HEK293 (cell line): ENCODE results near the gene TXN2.

Experiments used
- CTCF ChIA-PET: fragments of 350-600 bp; formaldehyde crosslinking; extraction: SDS; loops from one replicate; lab custom pipeline; 2021; ENCODE audit warnings: antibody characterized with exemption; lab: Yijun Ruan, JAX
- POLR2A ChIA-PET: fragments of 300-600 bp; formaldehyde crosslinking; extraction: SDS; loops from one replicate; lab custom pipeline; 2020; ENCODE audit warnings: antibody characterized with exemption, inconsistent platforms; lab: Yijun Ruan, JAX
- H3K27ac ChIP-seq: fragments of 200-500 bp; sonication (Bioruptor generic); 2 replicates; pipeline ENCODE4 v1.5.1; 2014; ENCODE audit warnings: low read depth, low read length, control low read depth, inconsistent platforms; ENCODE audit errors: extremely low read depth
- H3K36me3 ChIP-seq, 2 experiments: fragments of 200-500 bp in 1 of 2; sonication (Bioruptor generic) in 1 of 2; 1 replicate in 1 of 2; 2 replicates in 1 of 2; pipeline ENCODE4 v1.5.1; 2014 to 2017; ENCODE audit warnings: inconsistent platforms in 2 of 2, low read length in 2 of 2; ENCODE audit not compliant: control insufficient read depth in 2 of 2, insufficient read depth in 1 of 2
- H3K4me1 ChIP-seq: fragments of 200-500 bp; sonication (Bioruptor generic); 2 replicates; pipeline ENCODE4 v1.5.1; 2014; ENCODE audit warnings: mild to moderate bottlenecking, low read length, inconsistent platforms; ENCODE audit not compliant: control insufficient read depth, insufficient read depth
- H3K4me3 ChIP-seq: 2 replicates; pipeline ENCODE4 v1.5.1; 2011; ENCODE audit warnings: low read depth, mild to moderate bottlenecking, control low read depth, low read length, moderate library complexity
- H3K9me3 ChIP-seq: fragments of 200-500 bp; sonication (Bioruptor generic); 2 replicates; pipeline ENCODE4 v1.5.1; 2014; ENCODE audit warnings: low read depth, low read length, inconsistent platforms; ENCODE audit not compliant: control insufficient read depth, insufficient read depth
- GLIS2 ChIP-seq: fragments of 450-650 bp; formaldehyde crosslinking; IDR thresholded peaks from 2 replicates; pipeline ENCODE4 v1.5.1; 2016; ENCODE audit warnings: missing biosample characterization, missing genetic modification characterization
- INSM2 ChIP-seq: fragments of 450-650 bp; formaldehyde crosslinking; IDR thresholded peaks from 2 replicates; pipeline ENCODE4 v1.5.1; 2016; ENCODE audit warnings: missing biosample characterization, missing genetic modification characterization
- KLF10 ChIP-seq: fragments of 450-650 bp; IDR thresholded peaks from 2 replicates; pipeline ENCODE4 v1.5.1; 2018; ENCODE audit warnings: missing biosample characterization, mild to moderate bottlenecking, missing genetic modification characterization
- KLF9 ChIP-seq: fragments of 450-650 bp; formaldehyde crosslinking; IDR thresholded peaks from 2 replicates; pipeline ENCODE4 v1.5.1; 2016; ENCODE audit warnings: missing biosample characterization, missing genetic modification characterization, low read depth
- OSR2 ChIP-seq: fragments of 450-650 bp; formaldehyde crosslinking; IDR thresholded peaks from 2 replicates; pipeline ENCODE4 v1.5.1; 2016; ENCODE audit warnings: missing biosample characterization, missing genetic modification characterization
- PBX3 ChIP-seq: sonication (generic); formaldehyde crosslinking; IDR thresholded peaks from 2 replicates; pipeline ENCODE4 v1.8.1; 2022; ENCODE audit warnings: mild to moderate bottlenecking, moderate library complexity, missing genetic modification reagents
- SCRT1 ChIP-seq: fragments of 450-650 bp; formaldehyde crosslinking; IDR thresholded peaks from 2 replicates; pipeline ENCODE4 v1.5.1; 2016; ENCODE audit warnings: missing biosample characterization, missing genetic modification characterization, borderline replicate concordance
- SETDB1 ChIP-seq: IDR thresholded peaks from one replicate; pipeline ENCODE4 v1.6.1; 2017; ENCODE audit warnings: mild to moderate bottlenecking, low read length, moderate library complexity, mixed read lengths; ENCODE audit not compliant: insufficient read length
- ZBTB20 ChIP-seq: fragments of 450-650 bp; formaldehyde crosslinking; IDR thresholded peaks from 2 replicates; pipeline ENCODE4 v1.5.1; 2016; ENCODE audit warnings: missing biosample characterization, missing genetic modification characterization
- ZNF169 ChIP-seq: fragments of 450-650 bp; formaldehyde crosslinking; IDR thresholded peaks from 2 replicates; pipeline ENCODE4 v1.5.1; 2016; ENCODE audit warnings: missing biosample characterization, missing genetic modification characterization
- ZNF184 ChIP-seq: fragments of 450-650 bp; IDR thresholded peaks from 2 replicates; pipeline ENCODE4 v1.5.1; 2018; ENCODE audit warnings: missing biosample characterization, mild to moderate bottlenecking, missing genetic modification characterization
- ZNF24 ChIP-seq: fragments of 450-650 bp; formaldehyde crosslinking; IDR thresholded peaks from 2 replicates; pipeline ENCODE4 v1.5.1; 2016; ENCODE audit warnings: missing biosample characterization, missing genetic modification characterization
- ZNF394 ChIP-seq: fragments of 450-650 bp; formaldehyde crosslinking; IDR thresholded peaks from 2 replicates; pipeline ENCODE4 v1.5.1; 2016; ENCODE audit warnings: missing biosample characterization, missing genetic modification characterization, mild to moderate bottlenecking, moderate library complexity, borderline replicate concordance
- ZNF660 ChIP-seq: fragments of 450-650 bp; IDR thresholded peaks from 2 replicates; pipeline ENCODE4 v1.5.1; 2018; ENCODE audit warnings: missing biosample characterization, mild to moderate bottlenecking, missing genetic modification characterization
- ZNF704 ChIP-seq: fragments of 450-650 bp; formaldehyde crosslinking; IDR thresholded peaks from 2 replicates; pipeline ENCODE4 v1.5.1; 2016; ENCODE audit warnings: missing biosample characterization, missing genetic modification characterization
- ZNF76 ChIP-seq: fragments of 450-650 bp; formaldehyde crosslinking; IDR thresholded peaks from 2 replicates; pipeline ENCODE4; 2016; ENCODE audit warnings: low read depth, missing biosample characterization, missing genetic modification characterization, borderline replicate concordance
- TF ChIP-seq, protein P1 (sequence below): fragments of 450-650 bp; formaldehyde crosslinking; IDR thresholded peaks from 2 replicates; pipeline ENCODE4 v1.5.1; 2017; ENCODE audit warnings: missing biosample characterization, missing genetic modification characterization
- TF ChIP-seq, protein P2 (sequence below): fragments of 450-650 bp; formaldehyde crosslinking; IDR thresholded peaks from 2 replicates; pipeline ENCODE4 v1.5.1; 2016; ENCODE audit warnings: missing biosample characterization, missing genetic modification characterization
- TF ChIP-seq, protein P3 (sequence below): fragments of 450-650 bp; formaldehyde crosslinking; IDR thresholded peaks from 2 replicates; pipeline ENCODE4 v1.5.1; 2017; ENCODE audit warnings: missing biosample characterization, missing genetic modification characterization
- TF ChIP-seq, protein P4 (sequence below): fragments of 450-650 bp; formaldehyde crosslinking; optimal IDR thresholded peaks from 2 replicates; pipeline ENCODE3; 2016; ENCODE audit warnings: missing biosample characterization, mild to moderate bottlenecking, missing genetic modification characterization
- TF ChIP-seq, protein P5 (sequence below): fragments of 450-650 bp; formaldehyde crosslinking; IDR thresholded peaks from 2 replicates; pipeline ENCODE4 v1.5.1; 2017; ENCODE audit warnings: missing biosample characterization, missing genetic modification characterization

The TXN2 gene

DNA sequence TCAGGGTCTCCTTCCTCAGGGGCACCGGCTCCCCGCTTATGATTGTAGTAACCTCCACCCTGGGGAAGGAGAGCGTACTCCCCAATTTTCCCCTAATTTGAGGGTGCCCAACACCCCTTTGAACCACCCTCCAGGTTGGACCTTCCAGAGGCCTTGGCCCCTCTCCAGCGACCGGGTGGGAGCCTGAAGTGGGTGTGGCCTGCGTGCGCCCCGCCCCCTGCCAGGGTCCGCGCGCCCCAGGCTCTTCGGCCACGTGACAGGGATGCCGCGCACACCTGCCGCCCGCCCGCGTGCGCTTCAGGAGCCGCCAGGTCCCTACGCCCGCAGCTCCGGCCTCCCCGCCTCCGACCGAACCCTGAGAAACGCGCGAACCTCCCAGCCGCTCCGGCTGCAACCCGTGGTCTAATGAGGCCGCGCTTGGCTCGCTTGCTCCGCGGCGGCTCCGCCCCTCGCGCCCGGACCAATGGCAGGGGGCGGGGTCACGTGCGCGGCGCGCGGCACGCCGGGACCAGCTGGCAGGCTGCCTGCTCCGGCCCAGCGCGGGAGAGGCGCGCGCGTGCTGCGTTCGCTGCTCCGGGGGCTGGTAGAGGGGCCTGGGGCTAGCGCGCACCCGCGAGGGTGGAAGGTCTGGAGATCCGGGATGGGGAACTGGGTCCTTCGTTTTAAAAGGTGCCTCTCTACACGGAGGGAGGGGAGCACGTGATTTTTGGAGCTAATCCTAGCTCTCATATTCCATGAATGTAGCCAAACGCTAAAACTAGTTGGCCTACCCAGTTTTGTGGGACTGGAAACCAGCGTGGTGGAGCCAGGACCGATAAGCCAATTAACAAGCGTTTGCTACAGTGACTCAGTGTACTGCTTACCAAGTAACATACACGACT, 25.4 kb upstream of the TXN2 start, which contains the start of gene FOXRED2:
Gene FOXRED2, minus strand, starts transcription at position 404 of the 881 bp plus-strand sequence. CDS start 618 bp downstream, outside the sequence.
- ChIA-PET CTCF (interaction anchor here (0.6 to 1.2 kb wide), 2 partner anchors 20 to 22 kb away, joined by 5 to 9 read pairs; no protein-coding TSS in a partner anchor), POLR2A (interaction anchor here (0.5 to 5.9 kb wide), 14 partner anchors 9 to 954 kb away, joined by 3 to 35 read pairs (median 4); partner anchors contain the start of genes APOL2, EIF3D, IFT27 and MYH9)
- Histone ChIP-seq H3K36me3 (peaks cover 16 to 63% of the 10 kb centered on the region in 2 experiments), H3K4me3 (peak within 1 kb of the TSS; percentile 58), H3K9me3 (no peaks in the 10 kb centered on the region), H3K4me1 (peaks cover 3% of the 10 kb centered on the region; the same call in 1 of the 2 replicates), H3K27ac (peak within 1 kb of the TSS; percentile 85)
- TF ChIP-seq PBX3 (CRISPR knock-in tag) (peak; percentile 91), ZNF394 (tag by site-specific recombination) (0 out of 2 replicates have a peak, but pooled peaks have one; percentile 27), ZNF184 (tag by site-specific recombination) (no peak), SETDB1 (peak; percentile 60), OSR2 (no peak; the same call in 1 of the 2 replicates), ZNF169 (tag by site-specific recombination) (no peak), ZNF24 (tag by site-specific recombination) (peak; percentile 44; the same call in 1 of the 2 replicates), KLF9 (tag by site-specific recombination) (peak; percentile 99), INSM2 (tag by site-specific recombination) (0 out of 2 replicates have a peak, but pooled peaks have one; percentile 51), GLIS2 (tag by site-specific recombination) (peak; percentile 53; the same call in 1 of the 2 replicates), KLF10 (tag by site-specific recombination) (peak; percentile 89; the same call in 1 of the 2 replicates), ZNF76 (tag by site-specific recombination) (peak; percentile 56; the same call in 1 of the 2 replicates), ZBTB20 (peak; percentile 3; the same call in 1 of the 2 replicates), ZNF660 (tag by site-specific recombination) (peak; percentile 58; the same call in 1 of the 2 replicates), SCRT1 (tag by site-specific recombination) (no peak), ZNF704 (no peak)
- TF ChIP-seq, protein P1, sequence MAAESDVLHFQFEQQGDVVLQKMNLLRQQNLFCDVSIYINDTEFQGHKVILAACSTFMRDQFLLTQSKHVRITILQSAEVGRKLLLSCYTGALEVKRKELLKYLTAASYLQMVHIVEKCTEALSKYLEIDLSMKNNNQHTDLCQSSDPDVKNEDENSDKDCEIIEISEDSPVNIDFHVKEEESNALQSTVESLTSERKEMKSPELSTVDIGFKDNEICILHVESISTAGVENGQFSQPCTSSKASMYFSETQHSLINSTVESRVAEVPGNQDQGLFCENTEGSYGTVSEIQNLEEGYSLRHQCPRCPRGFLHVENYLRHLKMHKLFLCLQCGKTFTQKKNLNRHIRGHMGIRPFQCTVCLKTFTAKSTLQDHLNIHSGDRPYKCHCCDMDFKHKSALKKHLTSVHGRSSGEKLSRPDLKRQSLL (tag by site-specific recombination): no peak
- TF ChIP-seq, protein P2, sequence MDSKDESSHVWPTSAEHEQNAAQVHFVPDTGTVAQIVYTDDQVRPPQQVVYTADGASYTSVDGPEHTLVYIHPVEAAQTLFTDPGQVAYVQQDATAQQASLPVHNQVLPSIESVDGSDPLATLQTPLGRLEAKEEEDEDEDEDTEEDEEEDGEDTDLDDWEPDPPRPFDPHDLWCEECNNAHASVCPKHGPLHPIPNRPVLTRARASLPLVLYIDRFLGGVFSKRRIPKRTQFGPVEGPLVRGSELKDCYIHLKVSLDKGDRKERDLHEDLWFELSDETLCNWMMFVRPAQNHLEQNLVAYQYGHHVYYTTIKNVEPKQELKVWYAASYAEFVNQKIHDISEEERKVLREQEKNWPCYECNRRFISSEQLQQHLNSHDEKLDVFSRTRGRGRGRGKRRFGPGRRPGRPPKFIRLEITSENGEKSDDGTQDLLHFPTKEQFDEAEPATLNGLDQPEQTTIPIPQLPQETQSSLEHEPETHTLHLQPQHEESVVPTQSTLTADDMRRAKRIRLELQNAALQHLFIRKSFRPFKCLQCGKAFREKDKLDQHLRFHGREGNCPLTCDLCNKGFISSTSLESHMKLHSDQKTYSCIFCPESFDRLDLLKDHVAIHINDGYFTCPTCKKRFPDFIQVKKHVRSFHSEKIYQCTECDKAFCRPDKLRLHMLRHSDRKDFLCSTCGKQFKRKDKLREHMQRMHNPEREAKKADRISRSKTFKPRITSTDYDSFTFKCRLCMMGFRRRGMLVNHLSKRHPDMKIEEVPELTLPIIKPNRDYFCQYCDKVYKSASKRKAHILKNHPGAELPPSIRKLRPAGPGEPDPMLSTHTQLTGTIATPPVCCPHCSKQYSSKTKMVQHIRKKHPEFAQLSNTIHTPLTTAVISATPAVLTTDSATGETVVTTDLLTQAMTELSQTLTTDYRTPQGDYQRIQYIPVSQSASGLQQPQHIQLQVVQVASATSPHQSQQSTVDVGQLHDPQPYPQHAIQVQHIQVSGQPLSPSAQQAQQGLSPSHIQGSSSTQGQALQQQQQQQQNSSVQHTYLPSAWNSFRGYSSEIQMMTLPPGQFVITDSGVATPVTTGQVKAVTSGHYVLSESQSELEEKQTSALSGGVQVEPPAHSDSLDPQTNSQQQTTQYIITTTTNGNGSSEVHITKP: peak; percentile 99
- TF ChIP-seq, protein P3, sequence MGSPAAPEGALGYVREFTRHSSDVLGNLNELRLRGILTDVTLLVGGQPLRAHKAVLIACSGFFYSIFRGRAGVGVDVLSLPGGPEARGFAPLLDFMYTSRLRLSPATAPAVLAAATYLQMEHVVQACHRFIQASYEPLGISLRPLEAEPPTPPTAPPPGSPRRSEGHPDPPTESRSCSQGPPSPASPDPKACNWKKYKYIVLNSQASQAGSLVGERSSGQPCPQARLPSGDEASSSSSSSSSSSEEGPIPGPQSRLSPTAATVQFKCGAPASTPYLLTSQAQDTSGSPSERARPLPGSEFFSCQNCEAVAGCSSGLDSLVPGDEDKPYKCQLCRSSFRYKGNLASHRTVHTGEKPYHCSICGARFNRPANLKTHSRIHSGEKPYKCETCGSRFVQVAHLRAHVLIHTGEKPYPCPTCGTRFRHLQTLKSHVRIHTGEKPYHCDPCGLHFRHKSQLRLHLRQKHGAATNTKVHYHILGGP (tag by site-specific recombination): no peak
- TF ChIP-seq, protein P4, sequence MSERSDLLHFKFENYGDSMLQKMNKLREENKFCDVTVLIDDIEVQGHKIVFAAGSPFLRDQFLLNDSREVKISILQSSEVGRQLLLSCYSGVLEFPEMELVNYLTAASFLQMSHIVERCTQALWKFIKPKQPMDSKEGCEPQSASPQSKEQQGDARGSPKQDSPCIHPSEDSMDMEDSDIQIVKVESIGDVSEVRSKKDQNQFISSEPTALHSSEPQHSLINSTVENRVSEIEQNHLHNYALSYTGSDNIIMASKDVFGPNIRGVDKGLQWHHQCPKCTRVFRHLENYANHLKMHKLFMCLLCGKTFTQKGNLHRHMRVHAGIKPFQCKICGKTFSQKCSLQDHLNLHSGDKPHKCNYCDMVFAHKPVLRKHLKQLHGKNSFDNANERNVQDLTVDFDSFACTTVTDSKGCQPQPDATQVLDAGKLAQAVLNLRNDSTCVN: peak; percentile 94
- TF ChIP-seq, protein P5, sequence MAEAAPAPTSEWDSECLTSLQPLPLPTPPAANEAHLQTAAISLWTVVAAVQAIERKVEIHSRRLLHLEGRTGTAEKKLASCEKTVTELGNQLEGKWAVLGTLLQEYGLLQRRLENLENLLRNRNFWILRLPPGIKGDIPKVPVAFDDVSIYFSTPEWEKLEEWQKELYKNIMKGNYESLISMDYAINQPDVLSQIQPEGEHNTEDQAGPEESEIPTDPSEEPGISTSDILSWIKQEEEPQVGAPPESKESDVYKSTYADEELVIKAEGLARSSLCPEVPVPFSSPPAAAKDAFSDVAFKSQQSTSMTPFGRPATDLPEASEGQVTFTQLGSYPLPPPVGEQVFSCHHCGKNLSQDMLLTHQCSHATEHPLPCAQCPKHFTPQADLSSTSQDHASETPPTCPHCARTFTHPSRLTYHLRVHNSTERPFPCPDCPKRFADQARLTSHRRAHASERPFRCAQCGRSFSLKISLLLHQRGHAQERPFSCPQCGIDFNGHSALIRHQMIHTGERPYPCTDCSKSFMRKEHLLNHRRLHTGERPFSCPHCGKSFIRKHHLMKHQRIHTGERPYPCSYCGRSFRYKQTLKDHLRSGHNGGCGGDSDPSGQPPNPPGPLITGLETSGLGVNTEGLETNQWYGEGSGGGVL (tag by site-specific recombination): peak; percentile 38; the same call in 1 of the 2 replicates
